HG02642 (cell line): ENCODE data around the gene ZNF83.
"Not testable (repeated sequence)": the region's sequence is repeated elsewhere in the genome, so short reads cannot be mapped to it uniquely, and the experiment has no call there.

Source experiments
- ATAC-seq: cut with Tn5 transposase; IDR thresholded peaks from one replicate; pipeline ENCODE4 v1.9.1; 2021; ENCODE audit warnings: mild to moderate bottlenecking; ENCODE audit not compliant: unreplicated experiment, poor library complexity

The ZNF83 gene

GRCh38 chr19:52646571-52647217, 8.5 kb upstream of the ZNF83 start:
- no peak for ATAC-seq

GRCh38 chr19:52640916-52641315, 2.8 kb upstream of the ZNF83 start:
- no peak for ATAC-seq

GRCh38 chr19:52639996-52640395, 1.8 kb upstream of the ZNF83 start:
- no peak for ATAC-seq

GRCh38 chr19:52638601-52639000, 446 bp upstream of the ZNF83 start:
- peak; percentile 8 for ATAC-seq

GRCh38 chr19:52635786-52636570, 2.2 kb downstream of the ZNF83 start:
- ATAC-seq = no peak

- ATAC-seq = not testable (repeated sequence)
Measured at GRCh38 chr19:52627441-52627840, 10.7 kb downstream of the ZNF83 start.

GRCh38 chr19:52626915-52627314, 11.2 kb downstream of the ZNF83 start:
- ATAC-seq = no peak

- no peak for ATAC-seq
Measured at GRCh38 chr19:52622261-52622660, 15.9 kb downstream of the ZNF83 start.

GRCh38 chr19:52621376-52621775, 16.8 kb downstream of the ZNF83 start:
- ATAC-seq = no peak

- no peak for ATAC-seq
Measured at GRCh38 chr19:52613299-52613906, 24.8 kb downstream of the ZNF83 start.

- ATAC-seq = no peak
Measured at GRCh38 chr19:52603558-52604207, 34.5 kb downstream of the ZNF83 start.

GRCh38 chr19:52602941-52603340, 35.2 kb downstream of the ZNF83 start:
- no peak for ATAC-seq

- not testable (repeated sequence) for ATAC-seq
Measured at GRCh38 chr19:52601974-52602366, 36.2 kb downstream of the ZNF83 start.

GRCh38 chr19:52601025-52601973, 36.9 kb downstream of the ZNF83 start:
- ATAC-seq = peak; percentile 97

- peak; percentile 19 for ATAC-seq
Measured at GRCh38 chr19:52600639-52601024, 37.5 kb downstream of the ZNF83 start.

- ATAC-seq = no peak
Measured at GRCh38 chr19:52599241-52599640, 38.9 kb downstream of the ZNF83 start.

GRCh38 chr19:52593441-52593840, 44.7 kb downstream of the ZNF83 start:
- ATAC-seq = not testable (repeated sequence)

- no peak for ATAC-seq
Measured at GRCh38 chr19:52592301-52592700, 45.9 kb downstream of the ZNF83 start.

GRCh38 chr19:52590728-52591127, 47.4 kb downstream of the ZNF83 start:
- ATAC-seq = no peak

GRCh38 chr19:52585604-52586003, 52.6 kb downstream of the ZNF83 start:
- no peak for ATAC-seq
